Activated T-cell treated with anti-CD3 and anti-CD28 coated beads, Interleukin-2, amount 50 U/mL, for 4 hours (primary cell): Measurements from ENCODE around the gene DPYD. TPM values are rescaled to one million over a fixed set of nuclear protein-coding genes. Genes with fewer than 3 reads are reported as not detected.

Experiments
- ATAC-seq, 2 donors: fragments of 200-7000 bp; cut with Tn5 transposase; one replicate each; pipeline ENCODE4 v1.10.0; 2021
- DNase-seq: peaks from one replicate; pipeline ENCODE4 v3.0.0-alpha.2; 2020
- H3K27me3 Mint-ChIP-seq: one replicate; pipeline ENCODE4 v1.8.0; 2021; ENCODE audit warnings: low read depth, mixed read lengths
- H3K36me3 Mint-ChIP-seq: one replicate; pipeline ENCODE4 v1.8.0; 2022; ENCODE audit warnings: mixed read lengths; ENCODE audit not compliant: insufficient read depth
- H3K4me1 Mint-ChIP-seq: one replicate; pipeline ENCODE4 v1.8.0; 2021; ENCODE audit warnings: low read depth, mixed read lengths
- H3K4me3 Mint-ChIP-seq: one replicate; pipeline ENCODE4 v1.8.0; 2021; ENCODE audit warnings: mild to moderate bottlenecking, moderate library complexity, mixed read lengths
- H3K9me3 Mint-ChIP-seq: one replicate; pipeline ENCODE4 v1.8.0; 2021; ENCODE audit warnings: mixed read lengths
- total RNA-seq, 3 donors: library from RNA; stranded (reverse); gene quantifications; one replicate each; pipeline ENCODE4 v1.2.1, GENCODE V29; 2021

Gene DPYD
- total RNA-seq, 3 donors from 2014 or later = 2.1 to 3.5 (median 2.8) TPM

GRCh38 chr1:97138515-97139032 is 782.3 kb downstream of the DPYD start:
- Mint-ChIP-seq H3K36me3 (peaks cover 4% of the 10 kb centered on the region), H3K27me3 (no peaks in the 10 kb centered on the region), H3K4me3 (no peak overlapping the region), H3K9me3 (no peaks in the 10 kb centered on the region), H3K4me1 (peaks cover 5% of the 10 kb centered on the region)
- ATAC-seq (no peak), DNase-seq (no peak)

- Mint-ChIP-seq H3K36me3 (peaks cover 4% of the 10 kb centered on the region), H3K4me1 (peaks cover 5% of the 10 kb centered on the region), H3K9me3 (no peaks in the 10 kb centered on the region), H3K27me3 (no peaks in the 10 kb centered on the region), H3K4me3 (no peak overlapping the region)
- DNase-seq (no peak), ATAC-seq (peak in 1 of 2 donors; percentile 77)
Measured at GRCh38 chr1:97137862-97138514, 782.8 kb downstream of the DPYD start.

GRCh38 chr1:97136996-97137395 is 783.8 kb downstream of the DPYD start:
- Mint-ChIP-seq H3K27me3 (no peaks in the 10 kb centered on the region), H3K9me3 (no peaks in the 10 kb centered on the region), H3K36me3 (peaks cover 4% of the 10 kb centered on the region), H3K4me1 (peaks cover 5% of the 10 kb centered on the region), H3K4me3 (no peak overlapping the region)
- no peak for ATAC-seq
- no peak for DNase-seq

GRCh38 chr1:97135972-97136371 is 784.9 kb downstream of the DPYD start:
- Mint-ChIP-seq H3K4me3 (no peak overlapping the region), H3K4me1 (peaks cover 5% of the 10 kb centered on the region), H3K27me3 (no peaks in the 10 kb centered on the region), H3K9me3 (no peaks in the 10 kb centered on the region), H3K36me3 (peaks cover 7% of the 10 kb centered on the region)
- ATAC-seq (no peak), DNase-seq (no peak)

GRCh38 chr1:97128426-97128825 is 792.4 kb downstream of the DPYD start:
- Mint-ChIP-seq H3K27me3 (no peaks in the 10 kb centered on the region), H3K36me3 (peaks cover 27% of the 10 kb centered on the region), H3K9me3 (no peaks in the 10 kb centered on the region), H3K4me3 (no peak overlapping the region), H3K4me1 (no peaks in the 10 kb centered on the region)
- DNase-seq (no peak), ATAC-seq (no peak)

GRCh38 chr1:97123717-97124431 is 797.0 kb downstream of the DPYD start:
- Mint-ChIP-seq H3K36me3 (peaks cover 23% of the 10 kb centered on the region), H3K9me3 (no peaks in the 10 kb centered on the region), H3K4me3 (no peak overlapping the region), H3K27me3 (no peaks in the 10 kb centered on the region), H3K4me1 (no peaks in the 10 kb centered on the region)
- ATAC-seq (no peak), DNase-seq (no peak)

GRCh38 chr1:97120806-97121205 is 800.0 kb downstream of the DPYD start:
- no peak for DNase-seq
- Mint-ChIP-seq H3K4me3 (no peak overlapping the region), H3K36me3 (peaks cover 15% of the 10 kb centered on the region), H3K4me1 (no peaks in the 10 kb centered on the region), H3K27me3 (no peaks in the 10 kb centered on the region), H3K9me3 (no peaks in the 10 kb centered on the region)
- ATAC-seq = no peak

GRCh38 chr1:97119260-97120158 is 801.3 kb downstream of the DPYD start:
- Mint-ChIP-seq H3K4me1 (no peaks in the 10 kb centered on the region), H3K4me3 (no peak overlapping the region), H3K36me3 (peaks cover 19% of the 10 kb centered on the region), H3K27me3 (no peaks in the 10 kb centered on the region), H3K9me3 (no peaks in the 10 kb centered on the region)
- ATAC-seq (no peak), DNase-seq (no peak)

GRCh38 chr1:97114842-97115241 is 806.0 kb downstream of the DPYD start:
- Mint-ChIP-seq H3K4me3 (no peak overlapping the region), H3K36me3 (peaks cover 35% of the 10 kb centered on the region), H3K4me1 (no peaks in the 10 kb centered on the region), H3K9me3 (no peaks in the 10 kb centered on the region), H3K27me3 (no peaks in the 10 kb centered on the region)
- DNase-seq = no peak
- ATAC-seq = no peak

GRCh38 chr1:97112442-97112841 is 808.4 kb downstream of the DPYD start:
- H3K4me3 Mint-ChIP-seq = no peak overlapping the region
- H3K27me3 Mint-ChIP-seq = no peaks in the 10 kb centered on the region
- DNase-seq (no peak), ATAC-seq (no peak)
- no peaks in the 10 kb centered on the region for H3K9me3 Mint-ChIP-seq
- H3K4me1 Mint-ChIP-seq = no peaks in the 10 kb centered on the region
- peaks cover 30% of the 10 kb centered on the region for H3K36me3 Mint-ChIP-seq

- H3K36me3 Mint-ChIP-seq = peaks cover 42% of the 10 kb centered on the region
- no peaks in the 10 kb centered on the region for H3K4me1 Mint-ChIP-seq
- H3K9me3 Mint-ChIP-seq = peaks cover 13% of the 10 kb centered on the region
- H3K4me3 Mint-ChIP-seq = no peak overlapping the region
- ATAC-seq (no peak), DNase-seq (no peak)
- no peaks in the 10 kb centered on the region for H3K27me3 Mint-ChIP-seq
Measured at GRCh38 chr1:97108179-97108578, 812.7 kb downstream of the DPYD start.

- H3K9me3 Mint-ChIP-seq = peaks cover 13% of the 10 kb centered on the region
- no peaks in the 10 kb centered on the region for H3K27me3 Mint-ChIP-seq
- no peak overlapping the region for H3K4me3 Mint-ChIP-seq
- DNase-seq = no peak
- no peak for ATAC-seq
- H3K4me1 Mint-ChIP-seq = no peaks in the 10 kb centered on the region
- peaks cover 31% of the 10 kb centered on the region for H3K36me3 Mint-ChIP-seq
Measured at GRCh38 chr1:97105531-97105930, 815.3 kb downstream of the DPYD start.

- H3K9me3 Mint-ChIP-seq = peaks cover 10% of the 10 kb centered on the region
- no peak overlapping the region for H3K4me3 Mint-ChIP-seq
- no peaks in the 10 kb centered on the region for H3K27me3 Mint-ChIP-seq
- ATAC-seq = no peak
- H3K4me1 Mint-ChIP-seq = no peaks in the 10 kb centered on the region
- peaks cover 37% of the 10 kb centered on the region for H3K36me3 Mint-ChIP-seq
- no peak for DNase-seq
Measured at GRCh38 chr1:97101509-97101908, 819.3 kb downstream of the DPYD start.

GRCh38 chr1:97097404-97097925 is 823.4 kb downstream of the DPYD start:
- H3K36me3 Mint-ChIP-seq = peaks cover 37% of the 10 kb centered on the region

More at GRCh38 chr1:97097404-97097925, 823.4 kb downstream of the DPYD start:
- Mint-ChIP-seq H3K4me1 (no peaks in the 10 kb centered on the region), H3K9me3 (no peaks in the 10 kb centered on the region), H3K27me3 (no peaks in the 10 kb centered on the region), H3K4me3 (no peak overlapping the region)
- DNase-seq = no peak
- no peak for ATAC-seq
